ENCODE results near the gene FBXW12. TPM values are rescaled to one million over a fixed set of nuclear protein-coding genes. Genes with fewer than 3 reads are reported as not detected.

The FBXW12 gene
- total RNA-seq, 1 experiment from 2014 or later: 0.74 TPM

DNA sequence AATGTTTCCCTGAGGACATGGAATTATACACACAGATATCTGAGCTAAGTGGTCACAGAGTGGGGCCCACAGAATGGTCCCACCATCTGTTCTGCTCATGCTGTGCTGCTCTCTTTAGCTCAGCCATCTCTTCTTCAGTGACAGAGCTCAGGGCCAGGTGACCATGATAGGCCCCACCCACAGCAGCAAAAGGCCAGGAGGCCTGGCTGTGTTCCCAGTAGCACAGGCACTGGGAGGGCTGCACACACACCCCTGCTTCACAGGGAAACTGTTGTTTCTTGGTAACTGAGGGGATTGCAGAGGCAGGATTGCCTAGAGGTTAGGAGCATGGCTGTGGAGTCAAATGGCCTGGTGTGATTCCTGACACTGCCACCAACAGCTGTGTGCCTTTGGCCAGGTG lies 4.8 kb upstream of the FBXW12 start:
- Histone ChIP-seq H4K8ac (replicated peaks; ENCODE audit: insufficient read length, low read depth, low read length) (no peak overlapping the region), H3K79me1 (ENCODE audit: insufficient read depth, low read depth, low read length, poor library complexity, severe bottlenecking) (no peaks in the 10 kb centered on the region), H3K9me3 (ENCODE audit: control insufficient read depth, low read depth, low read length) (no peaks in the 10 kb centered on the region), H3K4me1 (ENCODE audit: insufficient read depth, low read length) (no peaks in the 10 kb centered on the region), H2BK5ac (ENCODE audit: insufficient read length, low read length) (no peak overlapping the region), H2BK15ac (ENCODE audit: low read depth, low read length) (no peak overlapping the region), H2BK20ac (ENCODE audit: low read depth, low read length, poor library complexity, severe bottlenecking) (no peak overlapping the region), H3K27me3 (ENCODE audit: insufficient read depth, low read length) (no peaks in the 10 kb centered on the region), H3K27ac (ENCODE audit: insufficient read length, low read depth, low read length) (no peak overlapping the region), H3K79me2 (ENCODE audit: insufficient read depth, low read length) (no peaks in the 10 kb centered on the region), H3K9ac (ENCODE audit: extremely low read depth, insufficient read length, low read length) (no peak overlapping the region), H4K91ac (ENCODE audit: insufficient read length, low read depth, low read length) (no peak overlapping the region), H2BK120ac (ENCODE audit: low read depth, low read length, poor library complexity, severe bottlenecking) (no peak overlapping the region), H2AK5ac (ENCODE audit: insufficient read length, low read length) (no peak overlapping the region), H3K56ac (ENCODE audit: insufficient read length, low read depth, low read length) (no peak overlapping the region), H3K18ac (ENCODE audit: insufficient read length, low read depth, low read length) (no peak overlapping the region), H4K20me1 (ENCODE audit: control insufficient read depth, insufficient read depth, insufficient read length) (no peaks in the 10 kb centered on the region), H3K4me2 (ENCODE audit: insufficient read depth, insufficient read length, low read length) (no peak overlapping the region), H4K5ac (ENCODE audit: insufficient read length, low read depth, low read length) (no peak overlapping the region), H3K23ac (ENCODE audit: insufficient read length, low read depth, low read length) (no peak overlapping the region), H3K14ac (ENCODE audit: insufficient read depth, low read length) (no peak overlapping the region), H3T11ph (ENCODE audit: low read length) (no peak overlapping the region), H2AFZ (ENCODE audit: low read length) (no peak overlapping the region), H2BK12ac (ENCODE audit: insufficient read length, low read depth, low read length) (no peak overlapping the region), H3K23me2 (ENCODE audit: insufficient read length, low read depth, low read length, poor library complexity, severe bottlenecking) (no peaks in the 10 kb centered on the region), H3K4ac (ENCODE audit: low read depth, low read length) (no peak overlapping the region)
- Mint-ChIP-seq H3K4me3 (no peak overlapping the region), H3K9me3 (peaks cover 9 to 10% of the 10 kb centered on the region in 2 experiments), H3K27me3 (ENCODE audit: low read depth) (peaks cover 4% of the 10 kb centered on the region), H3K27ac (no peak overlapping the region), H3K4me1 (peaks cover 14% of the 10 kb centered on the region in 2 experiments), H3K36me3 (ENCODE audit: insufficient read depth in 1 of 3, low read depth in 3 of 3) (0 out of 7 replicates have a peak, but pooled peaks cover 0 to 2% (median 0%) of the 10 kb centered on the region in 3 experiments)
- DNase-seq: no peak
- TF ChIP-seq, protein P1, sequence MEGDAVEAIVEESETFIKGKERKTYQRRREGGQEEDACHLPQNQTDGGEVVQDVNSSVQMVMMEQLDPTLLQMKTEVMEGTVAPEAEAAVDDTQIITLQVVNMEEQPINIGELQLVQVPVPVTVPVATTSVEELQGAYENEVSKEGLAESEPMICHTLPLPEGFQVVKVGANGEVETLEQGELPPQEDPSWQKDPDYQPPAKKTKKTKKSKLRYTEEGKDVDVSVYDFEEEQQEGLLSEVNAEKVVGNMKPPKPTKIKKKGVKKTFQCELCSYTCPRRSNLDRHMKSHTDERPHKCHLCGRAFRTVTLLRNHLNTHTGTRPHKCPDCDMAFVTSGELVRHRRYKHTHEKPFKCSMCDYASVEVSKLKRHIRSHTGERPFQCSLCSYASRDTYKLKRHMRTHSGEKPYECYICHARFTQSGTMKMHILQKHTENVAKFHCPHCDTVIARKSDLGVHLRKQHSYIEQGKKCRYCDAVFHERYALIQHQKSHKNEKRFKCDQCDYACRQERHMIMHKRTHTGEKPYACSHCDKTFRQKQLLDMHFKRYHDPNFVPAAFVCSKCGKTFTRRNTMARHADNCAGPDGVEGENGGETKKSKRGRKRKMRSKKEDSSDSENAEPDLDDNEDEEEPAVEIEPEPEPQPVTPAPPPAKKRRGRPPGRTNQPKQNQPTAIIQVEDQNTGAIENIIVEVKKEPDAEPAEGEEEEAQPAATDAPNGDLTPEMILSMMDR (conservative IDR thresholded peaks at IDR 0.05): no peak
